Bronchial epithelial cell (primary cell): ENCODE measurements around the gene LPIN3. TPM values are rescaled to one million over a fixed set of nuclear protein-coding genes. Genes with fewer than 3 reads are reported as not detected.
A peak's percentile ranks its signal among the peaks of the same experiment; 100 is the strongest.

Source experiments
- DNase-seq: peaks from one replicate; pipeline ENCODE4 v3.0.0-alpha.2; 2010; ENCODE audit warnings: low read depth
- FAIRE-seq: peaks from 2 replicates; lab custom pipeline; 2011; peaks lifted over from hg19 to GRCh38; lab: Jason Lieb, UNC
- H3K27me3 ChIP-seq: 2 replicates; pipeline ENCODE4 v1.5.1; 2011; ENCODE audit warnings: low read length; ENCODE audit not compliant: control insufficient read depth, insufficient read depth
- H3K36me3 ChIP-seq: 2 replicates; pipeline ENCODE4 v1.5.1; 2011; ENCODE audit warnings: low read length; ENCODE audit not compliant: control insufficient read depth, insufficient read depth
- H3K4me3 ChIP-seq: 2 replicates; pipeline ENCODE4 v1.5.1; 2011; ENCODE audit warnings: mild to moderate bottlenecking, low read depth, low read length, control low read depth
- CTCF ChIP-seq: IDR thresholded peaks from 2 replicates; pipeline ENCODE4 v1.5.1; 2011; ENCODE audit warnings: mild to moderate bottlenecking, moderate library complexity, low read length, control low read depth, inconsistent platforms; ENCODE audit not compliant: insufficient read depth, severe bottlenecking
- total RNA-seq: library from RNA; depleted of rRNA; stranded (reverse); fragments of >200 nt; gene quantifications from 2 replicates; pipeline ENCODE4 v1.2.1, GENCODE V29; 2014

LPIN3 gene
- total RNA-seq, 1 donor from 2014 or later, result 3.9 TPM

DNA sequence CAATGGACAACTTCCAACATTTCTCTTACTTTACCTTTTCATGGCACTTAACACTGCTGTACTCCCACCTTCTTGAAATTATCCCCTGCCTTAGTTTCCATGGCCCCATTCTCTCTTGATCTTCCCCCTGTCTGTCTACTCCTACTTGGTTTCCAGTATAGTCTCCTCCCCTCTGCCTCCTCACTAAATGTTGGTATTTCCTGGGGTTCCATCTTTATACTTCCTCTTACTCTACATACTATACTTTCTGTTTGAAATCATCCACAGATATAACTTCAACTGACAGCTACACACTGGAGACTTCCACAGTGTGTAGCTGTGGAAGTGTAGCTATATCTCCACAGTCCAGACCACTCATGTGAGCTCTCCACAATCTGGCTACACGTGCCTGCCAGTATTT is 36.6 kb upstream of the LPIN3 start:
- no peak for TF ChIP-seq CTCF
- Histone ChIP-seq H3K27me3 (no peaks in the 10 kb centered on the region), H3K36me3 (no peaks in the 10 kb centered on the region), H3K4me3 (no peak overlapping the region)
- no peak for FAIRE-seq
- DNase-seq, result no peak

DNA sequence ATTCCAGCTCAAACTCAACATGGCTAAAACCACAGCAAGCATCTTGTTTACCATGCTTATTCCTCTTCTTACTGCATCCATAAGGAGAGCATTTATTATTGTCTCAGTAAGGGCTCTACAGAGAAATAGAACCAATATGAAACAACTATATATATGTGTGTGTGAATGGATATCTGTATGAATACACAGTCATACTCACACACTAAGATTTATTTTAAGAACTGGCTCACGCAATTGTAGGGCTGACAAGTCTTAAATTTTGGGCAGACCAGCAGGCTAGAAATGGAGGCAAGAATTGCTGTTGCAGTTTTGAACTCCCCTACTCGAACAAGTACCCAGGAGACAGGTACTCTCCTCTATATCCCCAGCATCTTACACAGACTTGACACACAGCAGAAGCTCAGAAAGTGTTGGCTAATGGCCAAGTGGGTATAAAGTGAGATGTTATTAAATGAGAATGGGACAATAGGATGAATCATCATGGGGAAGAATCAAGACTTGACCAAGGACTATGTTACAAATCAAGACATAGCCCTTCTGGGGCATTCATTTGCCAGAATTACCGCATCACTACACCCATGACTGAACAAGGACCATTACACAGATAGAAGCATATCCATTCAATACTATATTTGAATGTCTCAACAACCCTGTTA is 36.1 kb upstream of the LPIN3 start:
- TF ChIP-seq CTCF, result no peak
- no peak for FAIRE-seq
- peak; percentile 15 for DNase-seq
- Histone ChIP-seq H3K27me3 (no peaks in the 10 kb centered on the region), H3K36me3 (no peaks in the 10 kb centered on the region), H3K4me3 (no peak overlapping the region)

GRCh38 chr20:41306061-41306727 is 34.4 kb upstream of the LPIN3 start:
- TF ChIP-seq CTCF, result no peak
- H3K4me3 ChIP-seq, result no peak overlapping the region
- H3K27me3 ChIP-seq, result no peaks in the 10 kb centered on the region
- FAIRE-seq, result no peak
- DNase-seq, result no peak
- H3K36me3 ChIP-seq, result no peaks in the 10 kb centered on the region

- FAIRE-seq (no peak), DNase-seq (no peak)
- TF ChIP-seq CTCF, result no peak
- no peaks in the 10 kb centered on the region for H3K36me3 ChIP-seq
- H3K27me3 ChIP-seq, result no peaks in the 10 kb centered on the region
- H3K4me3 ChIP-seq, result no peak overlapping the region
Observed at GRCh38 chr20:41307021-41307420, 33.6 kb upstream of the LPIN3 start.

GRCh38 chr20:41308290-41308711 is 32.3 kb upstream of the LPIN3 start:
- no peak for TF ChIP-seq CTCF
- DNase-seq, result peak; percentile 67
- no peaks in the 10 kb centered on the region for H3K36me3 ChIP-seq
- H3K27me3 ChIP-seq, result no peaks in the 10 kb centered on the region
- no peak for FAIRE-seq
- H3K4me3 ChIP-seq, result no peak overlapping the region
